ENCODE measurements around the gene ARHGAP22. TPM values are rescaled to one million over a fixed set of nuclear protein-coding genes. Genes with fewer than 3 reads are reported as not detected.
A peak's percentile ranks its signal among the peaks of the same experiment; 100 is the strongest.
"Not testable (repeated sequence)": the region's sequence is repeated elsewhere in the genome, so short reads cannot be mapped to it uniquely, and the experiment has no call there.

Gene ARHGAP22
- 11.5 and 18.9 TPM in 2 replicates for total RNA-seq (2014; rRNA removed; shearing (Covaris generic))

GRCh38 chr10:48604991-48605508 is at the start of gene ARHGAP22:
Gene ARHGAP22, minus strand, starts transcription at chr10:48605073. Its CDS starts 277 bp downstream, at chr10:48604796.
- peak; percentile 54 for DNase-seq (ENCODE audit: low read depth)

GRCh38 chr10:48653944-48654698 is 49.2 kb upstream of the ARHGAP22 start:
- peak; percentile 5 for DNase-seq (ENCODE audit: low read depth)

GRCh38 chr10:48653347-48653746 is 48.5 kb upstream of the ARHGAP22 start:
- no peak for DNase-seq (ENCODE audit: low read depth)

- DNase-seq (ENCODE audit: low read depth): no peak
Observed at GRCh38 chr10:48652344-48652743, 47.5 kb upstream of the ARHGAP22 start.

- no peak for DNase-seq (ENCODE audit: low read depth)
Observed at GRCh38 chr10:48651839-48652238, 47.0 kb upstream of the ARHGAP22 start.

GRCh38 chr10:48651293-48651692 is 46.4 kb upstream of the ARHGAP22 start:
- no peak for DNase-seq (ENCODE audit: low read depth)

- peak; percentile 10 for DNase-seq (ENCODE audit: low read depth)
Observed at GRCh38 chr10:48649349-48649944, 44.6 kb upstream of the ARHGAP22 start.

GRCh38 chr10:48648172-48648942 is 43.5 kb upstream of the ARHGAP22 start:
- DNase-seq (ENCODE audit: low read depth): no peak

- DNase-seq (ENCODE audit: low read depth): not testable (repeated sequence)
Observed at GRCh38 chr10:48647073-48647472, 42.2 kb upstream of the ARHGAP22 start.

GRCh38 chr10:48645600-48645999 is 40.7 kb upstream of the ARHGAP22 start:
- no peak for DNase-seq (ENCODE audit: low read depth)

- DNase-seq (ENCODE audit: low read depth): not testable (repeated sequence)
Observed at GRCh38 chr10:48641099-48641690, 36.3 kb upstream of the ARHGAP22 start.

- no peak for DNase-seq (ENCODE audit: low read depth)
Observed at GRCh38 chr10:48640326-48640725, 35.5 kb upstream of the ARHGAP22 start.

GRCh38 chr10:48639632-48640031 is 34.8 kb upstream of the ARHGAP22 start:
- no peak for DNase-seq (ENCODE audit: low read depth)

GRCh38 chr10:48638739-48639527 is 34.1 kb upstream of the ARHGAP22 start:
- DNase-seq (ENCODE audit: low read depth): no peak

GRCh38 chr10:48638158-48638557 is 33.3 kb upstream of the ARHGAP22 start:
- no peak for DNase-seq (ENCODE audit: low read depth)

- DNase-seq (ENCODE audit: low read depth): no peak
Observed at GRCh38 chr10:48636901-48637300, 32.0 kb upstream of the ARHGAP22 start.

GRCh38 chr10:48636231-48636630 is 31.4 kb upstream of the ARHGAP22 start:
- no peak for DNase-seq (ENCODE audit: low read depth)

- peak; percentile 10 for DNase-seq (ENCODE audit: low read depth)
Observed at GRCh38 chr10:48634984-48635557, 30.2 kb upstream of the ARHGAP22 start.

GRCh38 chr10:48634198-48634983 is 29.5 kb upstream of the ARHGAP22 start:
- DNase-seq (ENCODE audit: low read depth): peak; percentile 86
